Lower lobe of right lung (tissue), 2 donors: ENCODE data around the gene LAMP5. TPM values are rescaled to one million over a fixed set of nuclear protein-coding genes. Genes with fewer than 3 reads are reported as not detected.

ENCODE experiments used
- ATAC-seq, 2 donors: fragments of 200-7000 bp; cut with Tn5 transposase; one replicate each; pipeline ENCODE4 v1.9.1; 2020 to 2022; ENCODE audit warnings: mild to moderate bottlenecking in 2 of 2, moderate library complexity in 2 of 2
- DNase-seq: peaks from one replicate; pipeline ENCODE4 v3.0.0-alpha.2; 2020
- H3K27ac ChIP-seq: fragments of 200-600 bp; one replicate; pipeline ENCODE4 v1.8.0; 2022
- H3K27me3 ChIP-seq: fragments of 200-600 bp; one replicate; pipeline ENCODE4 v1.8.0; 2022; ENCODE audit warnings: low read depth
- H3K36me3 ChIP-seq: fragments of 200-600 bp; one replicate; pipeline ENCODE4 v1.8.0; 2022; ENCODE audit warnings: mild to moderate bottlenecking
- H3K4me1 ChIP-seq: fragments of 200-600 bp; one replicate; pipeline ENCODE4 v1.8.0; 2022
- H3K4me3 ChIP-seq: fragments of 200-600 bp; one replicate; pipeline ENCODE4 v1.8.0; 2022; ENCODE audit warnings: mild to moderate bottlenecking
- H3K9me3 ChIP-seq: fragments of 200-600 bp; one replicate; pipeline ENCODE4 v1.8.0; 2022
- intact Hi-C: fragments of 100-400 bp; cut with DNase I; formaldehyde crosslinking; loops from one replicate; pipeline ENCODE4 v1.11.0; 2022
- total RNA-seq: library from RNA; stranded (reverse); fragmentation: NEBNext Ultra II Directional; extraction: Animal tissue kit (Norgen Biotek cat#: 25700); gene quantifications from one replicate; pipeline ENCODE4 v1.2.1, GENCODE V29; 2021
- TF ChIP-seq, protein P1 (sequence below): fragments of 200-600 bp; IDR thresholded peaks from one replicate; pipeline ENCODE4 v1.8.0; 2022; ENCODE audit warnings: antibody characterized with exemption, mild to moderate bottlenecking
- donor health status: DM: no; HTN: yes; CAD: no; lungs with severe emphysema.

Gene LAMP5
- total RNA-seq, 1 donor from 2014 or later, result 0.41 TPM

DNA sequence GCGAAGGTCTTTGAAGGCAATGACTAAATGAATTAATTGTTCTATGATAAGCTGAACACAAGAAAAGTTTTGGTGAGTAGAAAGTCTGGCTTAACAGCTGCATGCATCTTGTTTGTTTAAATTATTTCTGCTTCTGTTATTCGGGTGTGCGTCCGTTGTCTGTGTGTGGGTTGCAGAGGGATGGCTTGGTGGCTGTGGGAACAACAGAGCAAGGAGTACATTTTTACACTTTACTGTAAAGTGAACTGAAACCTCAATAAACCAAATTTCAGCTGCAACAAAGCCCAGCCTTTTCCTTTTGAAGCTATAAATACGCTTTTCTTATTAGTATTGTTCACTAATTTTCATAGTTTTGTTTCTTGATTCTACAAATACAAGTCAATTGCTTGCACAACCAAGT lies 3.5 kb upstream of the LAMP5 start:
- TF ChIP-seq, protein P1, sequence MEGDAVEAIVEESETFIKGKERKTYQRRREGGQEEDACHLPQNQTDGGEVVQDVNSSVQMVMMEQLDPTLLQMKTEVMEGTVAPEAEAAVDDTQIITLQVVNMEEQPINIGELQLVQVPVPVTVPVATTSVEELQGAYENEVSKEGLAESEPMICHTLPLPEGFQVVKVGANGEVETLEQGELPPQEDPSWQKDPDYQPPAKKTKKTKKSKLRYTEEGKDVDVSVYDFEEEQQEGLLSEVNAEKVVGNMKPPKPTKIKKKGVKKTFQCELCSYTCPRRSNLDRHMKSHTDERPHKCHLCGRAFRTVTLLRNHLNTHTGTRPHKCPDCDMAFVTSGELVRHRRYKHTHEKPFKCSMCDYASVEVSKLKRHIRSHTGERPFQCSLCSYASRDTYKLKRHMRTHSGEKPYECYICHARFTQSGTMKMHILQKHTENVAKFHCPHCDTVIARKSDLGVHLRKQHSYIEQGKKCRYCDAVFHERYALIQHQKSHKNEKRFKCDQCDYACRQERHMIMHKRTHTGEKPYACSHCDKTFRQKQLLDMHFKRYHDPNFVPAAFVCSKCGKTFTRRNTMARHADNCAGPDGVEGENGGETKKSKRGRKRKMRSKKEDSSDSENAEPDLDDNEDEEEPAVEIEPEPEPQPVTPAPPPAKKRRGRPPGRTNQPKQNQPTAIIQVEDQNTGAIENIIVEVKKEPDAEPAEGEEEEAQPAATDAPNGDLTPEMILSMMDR, result no peak
- DNase-seq (no peak), ATAC-seq (no peak)
- Histone ChIP-seq H3K9me3 (no peaks in the 10 kb centered on the region), H3K27me3 (peaks cover 80% of the 10 kb centered on the region), H3K36me3 (no peaks in the 10 kb centered on the region), H3K4me3 (no peak overlapping the region), H3K27ac (no peak overlapping the region), H3K4me1 (peaks cover 32% of the 10 kb centered on the region)
- intact Hi-C loops, result no loop called here

DNA sequence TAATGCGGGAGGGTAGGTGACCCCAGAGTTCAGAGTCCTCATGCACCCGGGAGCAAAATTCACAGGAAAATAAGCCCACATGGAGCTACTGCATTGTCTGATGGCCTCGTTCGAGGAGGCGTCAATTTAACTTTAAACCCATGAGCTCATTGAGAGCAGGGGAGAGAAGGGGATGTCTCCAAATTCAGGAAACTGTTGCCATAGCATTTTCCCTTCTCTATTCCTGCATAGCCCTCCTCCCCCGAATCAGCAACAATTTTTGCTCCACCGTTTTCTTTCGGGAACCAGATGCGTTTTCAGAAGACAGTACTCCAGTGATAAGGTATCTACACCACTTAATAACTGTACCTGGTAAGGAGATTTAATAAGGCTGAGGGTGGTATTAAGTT lies 324 bp upstream of the LAMP5 start:
- DNase-seq (no peak), ATAC-seq (no peak)
- Histone ChIP-seq H3K27ac (no peak overlapping the region), H3K4me3 (no peak overlapping the region), H3K36me3 (no peaks in the 10 kb centered on the region), H3K9me3 (no peaks in the 10 kb centered on the region), H3K4me1 (peaks cover 30% of the 10 kb centered on the region), H3K27me3 (peaks cover 66% of the 10 kb centered on the region)
- intact Hi-C loops, result no loop called here
- TF ChIP-seq, protein P1, result no peak

DNA sequence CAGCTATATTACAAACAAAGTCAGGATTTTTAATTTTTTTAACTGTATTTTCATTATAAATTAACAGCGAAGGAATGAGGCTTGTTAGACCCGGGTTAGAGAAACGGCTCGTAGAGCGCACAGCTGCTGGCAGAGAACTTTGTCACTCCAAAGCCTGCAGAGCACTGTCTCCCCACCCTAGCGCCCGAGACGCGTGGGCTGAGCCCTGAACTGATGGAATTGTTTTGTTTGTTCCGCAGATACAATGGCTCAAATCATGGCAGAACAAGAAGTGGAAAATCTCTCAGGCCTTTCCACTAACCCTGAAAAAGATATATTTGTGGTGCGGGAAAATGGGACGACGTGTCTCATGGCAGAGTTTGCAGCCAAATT lies 810 bp downstream of the LAMP5 start:
- H3K27me3 ChIP-seq, result peaks cover 61% of the 10 kb centered on the region
- no peak for ATAC-seq
- no peak for DNase-seq
- H3K9me3 ChIP-seq, result no peaks in the 10 kb centered on the region
- H3K4me1 ChIP-seq, result peaks cover 30% of the 10 kb centered on the region
- TF ChIP-seq, protein P1, result no peak
- H3K4me3 ChIP-seq, result peak overlapping the region; percentile 29
- no peaks in the 10 kb centered on the region for H3K36me3 ChIP-seq
- intact Hi-C loops, result no loop called here
- H3K27ac ChIP-seq, result no peak overlapping the region

DNA sequence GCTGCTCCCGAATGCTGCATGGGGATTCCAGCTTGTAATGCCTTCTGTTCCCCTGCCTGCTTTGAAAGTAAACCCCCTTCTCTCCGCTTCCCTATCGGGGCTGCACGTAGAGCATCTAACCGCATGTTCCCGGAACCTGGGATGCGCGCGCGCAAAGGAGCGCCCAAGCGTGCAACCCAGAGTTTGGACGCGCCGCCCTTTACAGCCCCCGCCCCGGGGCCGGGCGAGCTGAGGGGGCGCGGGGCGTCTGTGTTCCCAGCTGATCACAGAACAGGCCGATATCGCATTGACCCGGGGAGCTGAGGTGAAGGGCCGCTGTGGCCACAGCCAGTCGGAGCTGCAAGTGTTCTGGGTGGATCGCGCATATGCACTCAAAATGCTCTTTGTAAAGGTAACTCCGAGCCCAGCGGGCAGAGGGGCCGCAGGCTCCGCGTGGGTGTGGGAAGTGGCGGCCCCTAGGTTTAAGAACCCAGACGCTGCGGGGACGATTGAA lies 1.4 kb downstream of the LAMP5 start:
- Histone ChIP-seq H3K4me1 (peaks cover 30% of the 10 kb centered on the region), H3K27me3 (peaks cover 61% of the 10 kb centered on the region)
- intact Hi-C loops, result no loop called here

DNA sequence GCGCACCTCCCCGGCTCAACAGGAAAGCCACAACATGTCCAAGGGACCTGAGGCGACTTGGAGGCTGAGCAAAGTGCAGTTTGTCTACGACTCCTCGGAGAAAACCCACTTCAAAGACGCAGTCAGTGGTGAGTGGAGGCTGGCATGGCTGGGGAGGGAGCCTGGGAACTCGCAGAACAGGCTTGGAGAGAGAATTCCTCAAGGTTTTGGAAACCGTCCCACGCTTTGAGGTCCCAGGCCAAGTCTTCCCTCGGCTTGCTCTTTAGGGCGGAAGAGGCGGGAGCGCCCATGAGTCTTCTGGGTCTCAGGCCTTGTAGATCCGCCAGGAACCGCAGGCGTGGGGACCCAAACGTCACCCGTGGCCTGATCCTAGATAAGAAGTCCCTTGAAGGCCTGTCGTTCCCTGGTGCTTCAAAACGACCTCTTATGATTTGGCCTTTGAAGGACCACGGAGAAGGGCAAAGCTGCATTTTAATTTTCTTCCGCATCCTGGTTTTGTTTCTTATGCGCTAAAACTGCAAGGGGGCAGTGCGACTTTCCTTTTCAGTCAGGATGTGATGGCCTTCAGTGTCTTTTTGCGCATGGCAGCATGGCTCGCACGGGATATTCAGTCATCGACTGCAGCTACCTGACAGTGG lies 2.0 kb downstream of the LAMP5 start:
- no peak overlapping the region for H3K27ac ChIP-seq
- intact Hi-C loops, result no loop called here
- peaks cover 61% of the 10 kb centered on the region for H3K27me3 ChIP-seq
- TF ChIP-seq, protein P1, result no peak
- ATAC-seq (peak; percentile 49 to 75), DNase-seq (peak; percentile 67)
- peak overlapping the region; percentile 35 for H3K4me3 ChIP-seq
- H3K4me1 ChIP-seq, result peaks cover 30% of the 10 kb centered on the region
- H3K9me3 ChIP-seq, result no peaks in the 10 kb centered on the region
- no peaks in the 10 kb centered on the region for H3K36me3 ChIP-seq

More for the DNA sequence above, 1.4 kb downstream of the LAMP5 start:
- Histone ChIP-seq H3K27ac (no peak overlapping the region), H3K4me3 (peak overlapping the region; percentile 35), H3K36me3 (no peaks in the 10 kb centered on the region), H3K9me3 (no peaks in the 10 kb centered on the region)
- DNase-seq (no peak), ATAC-seq (peak; percentile 15 to 26)
- TF ChIP-seq, protein P1, result no peak
